Neutrophil (primary cell): Measurements from ENCODE around the gene FAM210B.
"Not testable (repeated sequence)": the region's sequence is repeated elsewhere in the genome, so short reads cannot be mapped to it uniquely, and the experiment has no call there.

Experiments
- H3K27ac ChIP-seq: fragments of 200-600 bp; sonication (generic); 2 replicates; pipeline ENCODE4 v1.5.1; 2016; ENCODE audit warnings: mild to moderate bottlenecking, moderate library complexity
- H3K27me3 ChIP-seq: fragments of 200-600 bp; sonication (generic); 2 replicates; pipeline ENCODE4 v1.6.0; 2016; ENCODE audit warnings: mild to moderate bottlenecking
- H3K36me3 ChIP-seq: fragments of 200-600 bp; sonication (generic); 2 replicates; pipeline ENCODE4 v1.5.1; 2017
- H3K4me1 ChIP-seq, 2 experiments: fragments of 200-600 bp in 1 of 2; sonication (generic) in 1 of 2; 1 replicate in 1 of 2; 2 replicates in 1 of 2; pipeline versions ENCODE4 v1.5.1 to v1.6.1; 2013 to 2016; ENCODE audit warnings: low read depth in 1 of 2, low read length in 1 of 2, mild to moderate bottlenecking in 1 of 2, moderate library complexity in 1 of 2; ENCODE audit not compliant: control insufficient read depth in 1 of 2, insufficient read depth in 1 of 2
- H3K4me3 ChIP-seq, 2 experiments: fragments of 200-600 bp in 1 of 2; sonication (generic) in 1 of 2; 1 replicate in 1 of 2; 2 replicates in 1 of 2; pipeline ENCODE4 v1.5.1; 2013 to 2016; ENCODE audit warnings: low read depth in 1 of 2, low read length in 1 of 2, mild to moderate bottlenecking in 1 of 2, moderate library complexity in 1 of 2
- H3K9me3 ChIP-seq: fragments of 200-600 bp; sonication (generic); 2 replicates; pipeline ENCODE4 v1.5.1; 2016
- CTCF ChIP-seq: fragments of 200-600 bp; sonication (generic); IDR thresholded peaks from 2 replicates; pipeline ENCODE4 v1.5.1; 2016; ENCODE audit warnings: antibody characterized with exemption

The FAM210B gene

GRCh38 chr20:56393653-56394052, 34.9 kb downstream of the FAM210B start:
- H3K27me3 ChIP-seq = no peaks in the 10 kb centered on the region
- no peak for TF ChIP-seq CTCF
- H3K36me3 ChIP-seq = peaks cover 35% of the 10 kb centered on the region
- peak overlapping the region; percentile 93 for H3K27ac ChIP-seq
- no peaks in the 10 kb centered on the region for H3K9me3 ChIP-seq
- peaks cover 25 to 26% of the 10 kb centered on the region in 2 experiments for H3K4me1 ChIP-seq
- H3K4me3 ChIP-seq = peak overlapping the region; percentile 69 to 95

- no peak overlapping the region for H3K27ac ChIP-seq
- H3K4me3 ChIP-seq = no peak overlapping the region
- no peaks in the 10 kb centered on the region for H3K9me3 ChIP-seq
- no peaks in the 10 kb centered on the region for H3K27me3 ChIP-seq
- H3K36me3 ChIP-seq = peaks cover 46% of the 10 kb centered on the region
- TF ChIP-seq CTCF = no peak
- H3K4me1 ChIP-seq = peaks cover 29 to 31% of the 10 kb centered on the region in 2 experiments
Measured at GRCh38 chr20:56395166-56395565, 36.4 kb downstream of the FAM210B start.

- peaks cover 6 to 9% of the 10 kb centered on the region in 2 experiments for H3K4me1 ChIP-seq
- no peaks in the 10 kb centered on the region for H3K27me3 ChIP-seq
- peaks cover 62% of the 10 kb centered on the region for H3K36me3 ChIP-seq
- TF ChIP-seq CTCF = peak; percentile 86
- no peak overlapping the region for H3K4me3 ChIP-seq
- H3K27ac ChIP-seq = peak overlapping the region; percentile 74
- no peaks in the 10 kb centered on the region for H3K9me3 ChIP-seq
Measured at GRCh38 chr20:56400001-56400640, 41.3 kb downstream of the FAM210B start.

- Histone ChIP-seq H3K27me3 (no peaks in the 10 kb centered on the region), H3K27ac (peak overlapping the region; percentile 48), H3K4me1 (peaks cover 6 to 9% of the 10 kb centered on the region in 2 experiments), H3K36me3 (peaks cover 38% of the 10 kb centered on the region), H3K9me3 (no peaks in the 10 kb centered on the region), H3K4me3 (no peak overlapping the region)
- TF ChIP-seq CTCF = no peak
Measured at GRCh38 chr20:56403465-56403864, 44.7 kb downstream of the FAM210B start.

- H3K9me3 ChIP-seq, H3K27me3 ChIP-seq, H3K4me3 ChIP-seq: not testable (repeated sequence)
- H3K27ac ChIP-seq = peak overlapping the region; percentile 5
- H3K36me3 ChIP-seq = peaks cover 26% of the 10 kb centered on the region
- H3K4me1 ChIP-seq = peaks cover 19 to 21% of the 10 kb centered on the region in 2 experiments
Measured at GRCh38 chr20:56405356-56405755, 46.6 kb downstream of the FAM210B start.

GRCh38 chr20:56406910-56407309, 48.1 kb downstream of the FAM210B start:
- Histone ChIP-seq H3K9me3 (no peaks in the 10 kb centered on the region), H3K27ac (peak overlapping the region; percentile 59), H3K4me3 (no peak overlapping the region), H3K27me3 (no peaks in the 10 kb centered on the region), H3K36me3 (peaks cover 21% of the 10 kb centered on the region), H3K4me1 (peaks cover 34% of the 10 kb centered on the region in 2 experiments)
- no peak for TF ChIP-seq CTCF
